Chondrocyte (in vitro differentiated cells): Measurements from ENCODE around the gene EHMT1. TPM values are rescaled to one million over a fixed set of nuclear protein-coding genes. Genes with fewer than 3 reads are reported as not detected.

Source experiments
- DNase-seq: peaks from one replicate; pipeline ENCODE4 v3.0.0; 2021; ENCODE audit warnings: mixed read lengths, low spot score
- H3K27ac Mint-ChIP-seq: one replicate; pipeline ENCODE4 v1.8.0; 2021; ENCODE audit warnings: mild to moderate bottlenecking, moderate library complexity, mixed read lengths; ENCODE audit not compliant: unreplicated experiment
- H3K27me3 Mint-ChIP-seq: 2 replicates; pipeline ENCODE4 v1.8.0; 2021; ENCODE audit warnings: low read depth, mixed read lengths
- H3K36me3 Mint-ChIP-seq: 2 replicates; pipeline ENCODE4 v1.8.0; 2021; ENCODE audit warnings: low read depth, mixed read lengths
- H3K4me1 Mint-ChIP-seq: 2 replicates; pipeline ENCODE4 v1.8.0; 2021; ENCODE audit warnings: low read depth, mild to moderate bottlenecking, mixed read lengths
- H3K4me3 Mint-ChIP-seq: one replicate; pipeline ENCODE4 v1.8.0; 2021; ENCODE audit warnings: mild to moderate bottlenecking, moderate library complexity, mixed read lengths; ENCODE audit not compliant: unreplicated experiment
- H3K9me3 Mint-ChIP-seq: 2 replicates; pipeline ENCODE4 v1.8.0; 2021; ENCODE audit warnings: low read depth, mixed read lengths
- CTCF ChIP-seq: fragments of 200-600 bp; sonication (generic); IDR thresholded peaks from 2 replicates; pipeline ENCODE4 v1.5.0; 2021; ENCODE audit warnings: antibody characterized with exemption, mild to moderate bottlenecking, moderate library complexity
- total RNA-seq: library from RNA; stranded (reverse); gene quantifications from 3 replicates; pipeline ENCODE4 v1.2.1, GENCODE V29; 2021

EHMT1 gene
- total RNA-seq, 1 donor from 2014 or later: 61.0 TPM

- no peak overlapping the region for H3K4me3 Mint-ChIP-seq
- H3K4me1 Mint-ChIP-seq: peaks cover 26% of the 10 kb centered on the region
- peaks cover 43% of the 10 kb centered on the region for H3K36me3 Mint-ChIP-seq
- H3K9me3 Mint-ChIP-seq: no peaks in the 10 kb centered on the region
- no peak overlapping the region for H3K27ac Mint-ChIP-seq
- no peak for DNase-seq
- no peaks in the 10 kb centered on the region for H3K27me3 Mint-ChIP-seq
- no peak for TF ChIP-seq CTCF
Observed at GRCh38 chr9:137761793-137762192, 143.0 kb downstream of the EHMT1 start.

- peak overlapping the region; percentile 12 for H3K27ac Mint-ChIP-seq
- TF ChIP-seq CTCF: no peak
- H3K4me3 Mint-ChIP-seq: no peak overlapping the region
- DNase-seq: no peak
- peaks cover 43% of the 10 kb centered on the region for H3K36me3 Mint-ChIP-seq
- H3K9me3 Mint-ChIP-seq: no peaks in the 10 kb centered on the region
- peaks cover 18% of the 10 kb centered on the region for H3K4me1 Mint-ChIP-seq
- H3K27me3 Mint-ChIP-seq: no peaks in the 10 kb centered on the region
Observed at GRCh38 chr9:137762414-137763061, 143.7 kb downstream of the EHMT1 start.

- no peak for TF ChIP-seq CTCF
- no peak for DNase-seq
- Mint-ChIP-seq H3K9me3 (no peaks in the 10 kb centered on the region), H3K4me1 (peaks cover 10% of the 10 kb centered on the region), H3K36me3 (peaks cover 38% of the 10 kb centered on the region), H3K4me3 (no peak overlapping the region), H3K27ac (no peak overlapping the region), H3K27me3 (no peaks in the 10 kb centered on the region)
Observed at GRCh38 chr9:137763271-137763955, 144.6 kb downstream of the EHMT1 start.

GRCh38 chr9:137764171-137764671 is 145.4 kb downstream of the EHMT1 start:
- Mint-ChIP-seq H3K27me3 (no peaks in the 10 kb centered on the region), H3K9me3 (no peaks in the 10 kb centered on the region), H3K36me3 (peaks cover 33% of the 10 kb centered on the region), H3K4me3 (no peak overlapping the region), H3K4me1 (peaks cover 10% of the 10 kb centered on the region), H3K27ac (peak overlapping the region; percentile 43)
- no peak for TF ChIP-seq CTCF
- no peak for DNase-seq

GRCh38 chr9:137764981-137765380 is 146.2 kb downstream of the EHMT1 start:
- H3K4me1 Mint-ChIP-seq: peaks cover 10% of the 10 kb centered on the region
- H3K4me3 Mint-ChIP-seq: no peak overlapping the region
- H3K36me3 Mint-ChIP-seq: peaks cover 26% of the 10 kb centered on the region
- no peaks in the 10 kb centered on the region for H3K9me3 Mint-ChIP-seq
- no peaks in the 10 kb centered on the region for H3K27me3 Mint-ChIP-seq
- H3K27ac Mint-ChIP-seq: no peak overlapping the region
- DNase-seq: no peak
- TF ChIP-seq CTCF: no peak
